HEK293 (cell line): Measurements from ENCODE around the gene ACSF2.
A peak's percentile ranks its signal among the peaks of the same experiment; 100 is the strongest.

Experiments used
- CTCF ChIA-PET: fragments of 350-600 bp; formaldehyde crosslinking; extraction: SDS; loops from one replicate; lab custom pipeline; 2021; ENCODE audit warnings: antibody characterized with exemption; lab: Yijun Ruan, JAX
- POLR2A ChIA-PET: fragments of 300-600 bp; formaldehyde crosslinking; extraction: SDS; loops from one replicate; lab custom pipeline; 2020; ENCODE audit warnings: antibody characterized with exemption, inconsistent platforms; lab: Yijun Ruan, JAX
- H3K27ac ChIP-seq: fragments of 200-500 bp; sonication (Bioruptor generic); 2 replicates; pipeline ENCODE4 v1.5.1; 2014; ENCODE audit warnings: low read depth, low read length, control low read depth, inconsistent platforms; ENCODE audit errors: extremely low read depth
- H3K36me3 ChIP-seq, 2 experiments: fragments of 200-500 bp in 1 of 2; sonication (Bioruptor generic) in 1 of 2; 1 replicate in 1 of 2; 2 replicates in 1 of 2; pipeline ENCODE4 v1.5.1; 2014 to 2017; ENCODE audit warnings: inconsistent platforms in 2 of 2, low read length in 2 of 2; ENCODE audit not compliant: control insufficient read depth in 2 of 2, insufficient read depth in 1 of 2
- H3K4me1 ChIP-seq: fragments of 200-500 bp; sonication (Bioruptor generic); 2 replicates; pipeline ENCODE4 v1.5.1; 2014; ENCODE audit warnings: mild to moderate bottlenecking, low read length, inconsistent platforms; ENCODE audit not compliant: control insufficient read depth, insufficient read depth
- H3K4me3 ChIP-seq: 2 replicates; pipeline ENCODE4 v1.5.1; 2011; ENCODE audit warnings: low read depth, mild to moderate bottlenecking, control low read depth, low read length, moderate library complexity
- H3K9me3 ChIP-seq: fragments of 200-500 bp; sonication (Bioruptor generic); 2 replicates; pipeline ENCODE4 v1.5.1; 2014; ENCODE audit warnings: low read depth, low read length, inconsistent platforms; ENCODE audit not compliant: control insufficient read depth, insufficient read depth
- EGR2 ChIP-seq: fragments of 450-650 bp; formaldehyde crosslinking; IDR thresholded peaks from 2 replicates; pipeline ENCODE4 v1.5.1; 2016; ENCODE audit warnings: low read depth, missing biosample characterization, missing genetic modification characterization
- GFI1B ChIP-seq: fragments of 450-650 bp; formaldehyde crosslinking; IDR thresholded peaks from 2 replicates; pipeline ENCODE4 v1.5.1; 2016; ENCODE audit warnings: missing biosample characterization, missing genetic modification characterization
- HOXC10 ChIP-seq: sonication (generic); formaldehyde crosslinking; IDR thresholded peaks from 2 replicates; pipeline ENCODE4 v1.8.1; 2023; ENCODE audit warnings: mild to moderate bottlenecking, missing genetic modification reagents
- KLF1 ChIP-seq: fragments of 450-650 bp; formaldehyde crosslinking; IDR thresholded peaks from 2 replicates; pipeline ENCODE4 v1.5.1; 2016; ENCODE audit warnings: missing biosample characterization, missing genetic modification characterization
- MEIS1 ChIP-seq: sonication (generic); formaldehyde crosslinking; IDR thresholded peaks from 2 replicates; pipeline ENCODE4 v1.8.1; 2022; ENCODE audit warnings: missing genetic modification reagents, mild to moderate bottlenecking, borderline replicate concordance
- ZBTB48 ChIP-seq: fragments of 450-650 bp; formaldehyde crosslinking; IDR thresholded peaks from 2 replicates; pipeline ENCODE4 v1.5.1; 2016; ENCODE audit warnings: missing biosample characterization, missing genetic modification characterization
- ZBTB7A ChIP-seq: fragments of 450-650 bp; formaldehyde crosslinking; IDR thresholded peaks from 2 replicates; pipeline ENCODE4 v1.5.1; 2016; ENCODE audit warnings: low read depth, missing biosample characterization, missing genetic modification characterization
- ZFHX2 ChIP-seq: fragments of 450-650 bp; formaldehyde crosslinking; conservative IDR thresholded peaks from 2 replicates; pipeline ENCODE4 v1.5.1; 2016; ENCODE audit warnings: missing biosample characterization, missing genetic modification characterization
- ZFP3 ChIP-seq: fragments of 450-650 bp; formaldehyde crosslinking; IDR thresholded peaks from 2 replicates; pipeline ENCODE4 v1.5.1; 2016; ENCODE audit warnings: low read depth, missing biosample characterization, missing genetic modification characterization
- ZNF221 ChIP-seq: fragments of 450-650 bp; formaldehyde crosslinking; IDR thresholded peaks from 2 replicates; pipeline ENCODE4 v1.5.1; 2017; ENCODE audit warnings: missing biosample characterization, missing genetic modification characterization, borderline replicate concordance
- ZNF37A ChIP-seq: fragments of 450-650 bp; IDR thresholded peaks from 2 replicates; pipeline ENCODE4 v1.5.1; 2018; ENCODE audit warnings: missing biosample characterization, missing genetic modification characterization
- ZNF416 ChIP-seq: fragments of 450-650 bp; formaldehyde crosslinking; IDR thresholded peaks from 2 replicates; pipeline ENCODE4 v1.5.1; 2016; ENCODE audit warnings: missing biosample characterization, missing genetic modification characterization
- ZNF433 ChIP-seq: fragments of 450-650 bp; formaldehyde crosslinking; IDR thresholded peaks from 2 replicates; pipeline ENCODE4 v1.5.1; 2016; ENCODE audit warnings: missing biosample characterization, missing genetic modification characterization, low read depth
- ZNF600 ChIP-seq: fragments of 450-650 bp; formaldehyde crosslinking; IDR thresholded peaks from 2 replicates; pipeline ENCODE4 v1.5.1; 2016; ENCODE audit warnings: missing biosample characterization, missing genetic modification characterization
- ZNF776 ChIP-seq: fragments of 450-650 bp; formaldehyde crosslinking; IDR thresholded peaks from 2 replicates; pipeline ENCODE4 v1.5.0; 2017; ENCODE audit warnings: missing biosample characterization, missing genetic modification characterization, borderline replicate concordance
- TF ChIP-seq, protein P1 (sequence below): fragments of 450-650 bp; formaldehyde crosslinking; IDR thresholded peaks from 2 replicates; pipeline ENCODE4 v1.5.1; 2016; ENCODE audit warnings: missing biosample characterization, missing genetic modification characterization
- TF ChIP-seq, protein P2 (sequence below): fragments of 450-650 bp; formaldehyde crosslinking; IDR thresholded peaks from 2 replicates; pipeline ENCODE4 v1.5.1; 2016; ENCODE audit warnings: missing biosample characterization, missing genetic modification characterization
- TF ChIP-seq, protein P3 (sequence below): sonication (generic); formaldehyde crosslinking; IDR thresholded peaks from 2 replicates; pipeline ENCODE4 v1.8.1; 2022; ENCODE audit warnings: mild to moderate bottlenecking, moderate library complexity, missing genetic modification reagents
- TF ChIP-seq, protein P4 (sequence below): fragments of 450-650 bp; formaldehyde crosslinking; IDR thresholded peaks from 2 replicates; pipeline ENCODE4 v1.5.1; 2016; ENCODE audit warnings: missing biosample characterization, missing genetic modification characterization

Gene ACSF2

DNA sequence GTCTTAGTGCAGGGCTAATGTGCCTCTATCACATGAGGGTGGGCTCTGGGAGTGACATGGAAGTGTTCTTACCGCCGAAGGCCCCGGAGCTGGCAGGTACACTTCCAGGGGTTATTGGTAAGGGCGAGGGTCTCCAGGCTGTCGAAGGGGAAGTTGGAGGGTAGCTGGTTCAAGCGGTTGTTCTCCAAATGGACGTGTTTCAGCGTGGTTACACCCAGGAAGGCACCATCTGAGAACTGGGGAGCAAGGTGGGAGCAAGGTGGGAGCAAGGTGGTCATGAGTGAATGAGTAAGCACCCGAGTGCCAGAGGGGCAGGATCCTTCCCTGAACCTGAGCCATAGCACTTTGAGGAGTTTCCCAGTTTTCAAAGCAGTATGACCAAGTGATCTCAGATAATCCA lies 39.6 kb downstream of the ACSF2 start:
- ChIA-PET POLR2A (interaction anchor here (0.9 kb wide), 1 partner anchor 84 kb away, joined by 3 read pairs; no protein-coding TSS in a partner anchor), CTCF (no interaction called here)
- Histone ChIP-seq H3K4me3 (no peak overlapping the region), H3K36me3 (peaks cover 0 to 34% of the 10 kb centered on the region in 2 experiments; a peak in 1 of 3 replicates)
- no peak for TF ChIP-seq ZNF221 (tag by site-specific recombination)
- no peak for TF ChIP-seq ZBTB48 (tag by site-specific recombination)
- TF ChIP-seq ZNF37A, result no peak
- TF ChIP-seq, protein P1, sequence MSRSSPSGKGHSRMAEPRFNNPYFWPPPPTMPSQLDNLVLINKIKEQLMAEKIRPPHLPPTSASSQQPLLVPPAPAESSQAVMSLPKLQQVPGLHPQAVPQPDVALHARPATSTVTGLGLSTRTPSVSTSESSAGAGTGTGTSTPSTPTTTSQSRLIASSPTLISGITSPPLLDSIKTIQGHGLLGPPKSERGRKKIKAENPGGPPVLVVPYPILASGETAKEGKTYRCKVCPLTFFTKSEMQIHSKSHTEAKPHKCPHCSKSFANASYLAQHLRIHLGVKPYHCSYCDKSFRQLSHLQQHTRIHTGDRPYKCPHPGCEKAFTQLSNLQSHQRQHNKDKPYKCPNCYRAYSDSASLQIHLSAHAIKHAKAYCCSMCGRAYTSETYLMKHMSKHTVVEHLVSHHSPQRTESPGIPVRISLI (tag by site-specific recombination), result no peak
- no peak for TF ChIP-seq ZBTB7A (tag by site-specific recombination)
- TF ChIP-seq ZNF600 (tag by site-specific recombination), result no peak
- no peak for TF ChIP-seq GFI1B (tag by site-specific recombination)
- TF ChIP-seq, protein P2, sequence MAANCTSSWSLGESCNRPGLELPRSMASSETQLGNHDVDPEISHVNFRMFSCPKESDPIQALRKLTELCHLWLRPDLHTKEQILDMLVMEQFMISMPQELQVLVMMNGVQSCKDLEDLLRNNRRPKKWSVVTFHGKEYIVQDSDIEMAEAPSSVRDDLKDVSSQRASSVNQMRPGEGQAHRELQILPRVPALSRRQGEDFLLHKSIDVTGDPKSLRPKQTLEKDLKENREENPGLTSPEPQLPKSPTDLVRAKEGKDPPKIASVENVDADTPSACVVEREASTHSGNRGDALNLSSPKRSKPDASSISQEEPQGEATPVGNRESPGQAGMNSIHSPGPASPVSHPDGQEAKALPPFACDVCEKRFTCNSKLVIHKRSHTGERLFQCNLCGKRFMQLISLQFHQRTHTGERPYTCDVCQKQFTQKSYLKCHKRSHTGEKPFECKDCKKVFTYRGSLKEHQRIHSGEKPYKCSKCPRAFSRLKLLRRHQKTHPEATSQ (tag by site-specific recombination), result no peak
- TF ChIP-seq MEIS1 (CRISPR knock-in tag), result no peak
- no peak for TF ChIP-seq ZNF776 (tag by site-specific recombination)
- TF ChIP-seq, all 188 proteins: peak for 0
- Histone ChIP-seq H3K4me1 (no peaks in the 10 kb centered on the region), H3K27ac (no peak overlapping the region), H3K9me3 (no peaks in the 10 kb centered on the region)

DNA sequence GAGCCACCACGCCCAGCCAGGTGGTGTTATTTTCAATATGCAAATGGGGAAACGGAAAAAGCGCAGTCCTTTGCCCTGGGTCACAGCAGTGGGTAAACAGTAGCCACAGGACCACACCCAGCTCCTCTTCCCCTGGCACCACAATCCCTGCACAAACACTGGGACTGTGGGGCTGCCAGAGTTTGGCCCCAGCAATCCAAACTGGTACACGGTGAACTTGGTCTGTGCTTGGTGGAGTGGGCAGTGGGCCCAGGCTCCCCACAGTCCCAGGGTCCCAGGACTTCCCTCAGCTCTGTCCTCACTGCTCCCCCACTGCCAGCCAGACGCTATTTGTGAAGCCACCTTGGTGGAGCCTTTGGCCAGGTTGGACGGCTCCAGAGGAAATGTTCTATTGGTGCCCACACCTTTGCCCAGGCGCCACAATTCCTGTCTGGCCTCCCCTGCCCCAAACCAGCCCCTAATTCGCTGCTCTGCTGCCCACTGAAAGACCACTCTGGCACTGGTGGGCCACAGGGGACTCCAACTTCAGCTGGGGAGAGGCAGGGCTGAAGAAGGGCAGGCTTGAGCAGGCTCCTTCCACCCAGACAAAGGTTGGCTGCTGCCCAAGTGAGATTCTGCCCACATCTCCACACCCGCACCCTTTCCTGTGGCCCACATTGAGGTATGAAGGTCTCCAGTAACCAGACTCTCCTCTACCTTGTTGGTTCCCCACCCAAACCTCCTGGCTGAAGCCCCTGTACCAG lies 40.5 kb downstream of the ACSF2 start:
- no peak overlapping the region for H3K4me3 ChIP-seq
- H3K36me3 ChIP-seq, result peaks cover 0 to 34% of the 10 kb centered on the region in 2 experiments; a peak in 1 of 3 replicates
- no peaks in the 10 kb centered on the region for H3K4me1 ChIP-seq
- TF ChIP-seq ZNF433 (tag by site-specific recombination), result no peak
- no peak for TF ChIP-seq ZFP3 (tag by site-specific recombination)
- TF ChIP-seq KLF1, result peak; percentile 50; the same call in 1 of the 2 replicates
- TF ChIP-seq ZFHX2 (tag by site-specific recombination), result peak; percentile 33; the same call in 1 of the 2 replicates
- no peak for TF ChIP-seq ZNF416 (tag by site-specific recombination)
- TF ChIP-seq, protein P3, sequence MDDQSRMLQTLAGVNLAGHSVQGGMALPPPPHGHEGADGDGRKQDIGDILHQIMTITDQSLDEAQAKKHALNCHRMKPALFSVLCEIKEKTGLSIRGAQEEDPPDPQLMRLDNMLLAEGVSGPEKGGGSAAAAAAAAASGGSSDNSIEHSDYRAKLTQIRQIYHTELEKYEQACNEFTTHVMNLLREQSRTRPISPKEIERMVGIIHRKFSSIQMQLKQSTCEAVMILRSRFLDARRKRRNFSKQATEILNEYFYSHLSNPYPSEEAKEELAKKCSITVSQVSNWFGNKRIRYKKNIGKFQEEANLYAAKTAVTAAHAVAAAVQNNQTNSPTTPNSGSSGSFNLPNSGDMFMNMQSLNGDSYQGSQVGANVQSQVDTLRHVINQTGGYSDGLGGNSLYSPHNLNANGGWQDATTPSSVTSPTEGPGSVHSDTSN, result no peak
- TF ChIP-seq ZNF221 (tag by site-specific recombination), result no peak
- no peak for TF ChIP-seq HOXC10 (CRISPR knock-in tag)
- TF ChIP-seq, protein P4, sequence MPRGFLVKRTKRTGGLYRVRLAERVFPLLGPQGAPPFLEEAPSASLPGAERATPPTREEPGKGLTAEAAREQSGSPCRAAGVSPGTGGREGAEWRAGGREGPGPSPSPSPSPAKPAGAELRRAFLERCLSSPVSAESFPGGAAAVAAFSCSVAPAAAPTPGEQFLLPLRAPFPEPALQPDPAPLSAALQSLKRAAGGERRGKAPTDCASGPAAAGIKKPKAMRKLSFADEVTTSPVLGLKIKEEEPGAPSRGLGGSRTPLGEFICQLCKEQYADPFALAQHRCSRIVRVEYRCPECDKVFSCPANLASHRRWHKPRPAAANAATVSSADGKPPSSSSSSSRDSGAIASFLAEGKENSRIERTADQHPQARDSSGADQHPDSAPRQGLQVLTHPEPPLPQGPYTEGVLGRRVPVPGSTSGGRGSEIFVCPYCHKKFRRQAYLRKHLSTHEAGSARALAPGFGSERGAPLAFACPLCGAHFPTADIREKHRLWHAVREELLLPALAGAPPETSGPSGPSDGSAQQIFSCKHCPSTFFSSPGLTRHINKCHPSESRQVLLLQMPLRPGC (tag by site-specific recombination), result no peak
- peak; percentile 57; the same call in 1 of the 2 replicates for TF ChIP-seq EGR2 (tag by site-specific recombination)
- POLR2A ChIA-PET, result interaction anchor here (0.9 kb wide), 1 partner anchor 85 kb away, joined by 3 read pairs; no protein-coding TSS in a partner anchor
- no peaks in the 10 kb centered on the region for H3K9me3 ChIP-seq
- no peak overlapping the region for H3K27ac ChIP-seq
- CTCF ChIA-PET, result interaction anchor here (1.5 kb wide), 1 partner anchor 13 kb away, joined by 6 read pairs; the partner anchor contains the start of gene RSAD1
